Peyer's patch (tissue), 4 donors: ENCODE data around the gene UVSSA. TPM values are rescaled to one million over a fixed set of nuclear protein-coding genes. Genes with fewer than 3 reads are reported as not detected.

Experiments used
- DNase-seq, 3 donors: peaks; one replicate each; pipeline ENCODE4 v3.0.0-alpha.2; 2017 to 2019
- H3K27ac ChIP-seq, 4 donors: fragments of 200-600 bp; sonication (generic); one replicate each; pipeline ENCODE4 v1.5.1; 2016 to 2019
- H3K27me3 ChIP-seq, 2 donors: fragments of 200-600 bp; sonication (generic); one replicate each; pipeline ENCODE4 v1.5.1; 2019
- H3K36me3 ChIP-seq, 3 donors: fragments of 200-600 bp; sonication (generic); one replicate each; pipeline ENCODE4 v1.5.1; 2016 to 2019
- H3K4me1 ChIP-seq, 4 donors: fragments of 200-600 bp; sonication (generic); one replicate each; pipeline ENCODE4 v1.5.1; 2016 to 2019
- H3K4me3 ChIP-seq, 4 donors: fragments of 200-600 bp; sonication (generic); 1 replicate in 3 of 4; 2 replicates in 1 of 4; pipeline ENCODE4 v1.5.1; 2016 to 2019; ENCODE audit warnings: mild to moderate bottlenecking in 1 of 4
- H3K9me3 ChIP-seq, 4 donors: fragments of 200-600 bp; sonication (generic); one replicate each; pipeline ENCODE4 v1.5.1; 2016 to 2019; ENCODE audit warnings: mild to moderate bottlenecking in 1 of 4
- POLR2A ChIP-seq, 2 donors: fragments of 450-650 bp; IDR thresholded peaks; one replicate each; pipeline ENCODE4 v1.5.1; 2017; ENCODE audit warnings: antibody characterized with exemption in 2 of 2, mild to moderate bottlenecking in 2 of 2, moderate library complexity in 2 of 2
- total RNA-seq, 4 donors: library from RNA; depleted of rRNA; stranded (reverse); fragments of >200 nt; gene quantifications; one replicate each; pipeline ENCODE4 v1.1.0, GENCODE V29; 2016
- TF ChIP-seq, protein P1 (sequence below), 6 experiments: fragments of 450-650 bp in 4 of 6; fragments of 200-600 bp in 2 of 6; sonication (generic) in 1 of 6; IDR thresholded peaks; one replicate each; pipeline ENCODE4 v1.5.1; 2017 to 2019; ENCODE audit warnings: antibody characterized with exemption in 6 of 6, mild to moderate bottlenecking in 3 of 6, moderate library complexity in 1 of 6

The UVSSA gene
- total RNA-seq, 4 donors from 2014 or later, result 42.2 to 118 (median 77.7) TPM

DNA sequence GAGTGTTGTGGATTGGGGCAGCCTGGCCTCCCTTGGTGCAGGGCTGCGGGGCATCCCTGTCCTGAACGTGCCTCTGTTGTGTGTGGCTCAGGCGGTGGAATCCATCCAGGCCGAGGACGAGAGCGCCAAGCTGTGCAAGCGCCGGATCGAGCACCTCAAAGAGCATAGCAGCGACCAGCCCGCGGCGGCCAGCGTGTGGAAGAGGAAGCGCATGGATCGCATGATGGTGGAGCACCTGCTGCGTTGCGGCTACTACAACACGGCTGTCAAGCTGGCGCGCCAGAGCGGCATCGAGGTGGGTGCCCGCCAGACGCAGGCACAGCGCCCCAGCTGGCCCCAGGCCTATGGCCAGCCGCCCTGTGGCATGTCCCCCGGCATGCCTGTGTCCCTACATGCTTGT is 31.7 kb upstream of the UVSSA start:
- H3K27ac ChIP-seq, result no peak overlapping the region
- H3K27me3 ChIP-seq, result no peaks in the 10 kb centered on the region
- no peak overlapping the region for H3K4me3 ChIP-seq
- H3K36me3 ChIP-seq, result peaks cover 0 to 74% (median 0%) of the 10 kb centered on the region in 3 donors
- peaks cover 0 to 12% (median 2%) of the 10 kb centered on the region in 4 donors for H3K4me1 ChIP-seq
- no peak for DNase-seq
- TF ChIP-seq POLR2A (IDR thresholded peaks at IDR 0.05), result no peak
- H3K9me3 ChIP-seq, result no peaks in the 10 kb centered on the region

DNA sequence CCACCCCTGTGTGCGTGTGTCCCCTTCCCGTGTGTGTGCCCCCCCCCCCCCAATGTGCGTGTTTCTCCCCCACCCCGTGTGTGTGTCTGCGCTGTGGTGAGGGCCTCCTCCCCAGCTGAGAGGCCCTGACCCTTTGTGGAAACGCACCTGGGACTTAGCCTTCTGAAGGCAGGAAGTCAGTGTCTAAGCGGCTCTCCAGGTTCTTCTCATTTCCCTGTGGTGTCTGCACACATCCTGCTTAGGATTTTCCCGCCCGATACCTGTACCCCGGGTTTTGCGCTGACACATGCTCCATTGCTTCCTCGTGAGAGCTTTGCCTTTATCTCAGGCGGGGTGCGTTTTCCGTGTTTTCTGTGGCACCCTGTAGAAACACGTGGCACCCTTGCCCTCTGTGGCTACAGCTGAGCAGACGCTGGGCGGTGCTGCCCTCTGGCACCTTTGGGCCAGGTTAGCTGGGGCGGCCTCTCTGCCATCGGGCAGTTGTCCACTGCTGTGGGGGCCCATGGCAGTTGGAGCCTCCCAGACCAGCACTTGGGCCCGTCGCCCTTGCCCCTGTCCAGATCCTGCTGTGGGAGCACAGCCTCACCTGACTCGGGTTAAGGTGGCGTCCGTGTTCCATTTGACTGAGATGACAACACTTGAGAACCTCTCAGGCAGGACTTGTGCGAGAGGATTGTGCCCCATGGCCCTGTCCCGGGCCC is 31.0 kb upstream of the UVSSA start:
- Histone ChIP-seq H3K4me1 (peaks cover 0 to 5% (median 0%) of the 10 kb centered on the region in 4 donors), H3K27ac (no peak overlapping the region), H3K27me3 (no peaks in the 10 kb centered on the region), H3K4me3 (no peak overlapping the region), H3K9me3 (no peaks in the 10 kb centered on the region), H3K36me3 (peaks cover 0 to 81% (median 0%) of the 10 kb centered on the region in 3 donors)
- TF ChIP-seq, protein P1, sequence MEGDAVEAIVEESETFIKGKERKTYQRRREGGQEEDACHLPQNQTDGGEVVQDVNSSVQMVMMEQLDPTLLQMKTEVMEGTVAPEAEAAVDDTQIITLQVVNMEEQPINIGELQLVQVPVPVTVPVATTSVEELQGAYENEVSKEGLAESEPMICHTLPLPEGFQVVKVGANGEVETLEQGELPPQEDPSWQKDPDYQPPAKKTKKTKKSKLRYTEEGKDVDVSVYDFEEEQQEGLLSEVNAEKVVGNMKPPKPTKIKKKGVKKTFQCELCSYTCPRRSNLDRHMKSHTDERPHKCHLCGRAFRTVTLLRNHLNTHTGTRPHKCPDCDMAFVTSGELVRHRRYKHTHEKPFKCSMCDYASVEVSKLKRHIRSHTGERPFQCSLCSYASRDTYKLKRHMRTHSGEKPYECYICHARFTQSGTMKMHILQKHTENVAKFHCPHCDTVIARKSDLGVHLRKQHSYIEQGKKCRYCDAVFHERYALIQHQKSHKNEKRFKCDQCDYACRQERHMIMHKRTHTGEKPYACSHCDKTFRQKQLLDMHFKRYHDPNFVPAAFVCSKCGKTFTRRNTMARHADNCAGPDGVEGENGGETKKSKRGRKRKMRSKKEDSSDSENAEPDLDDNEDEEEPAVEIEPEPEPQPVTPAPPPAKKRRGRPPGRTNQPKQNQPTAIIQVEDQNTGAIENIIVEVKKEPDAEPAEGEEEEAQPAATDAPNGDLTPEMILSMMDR (IDR thresholded peaks at IDR 0.05), result no peak
- no peak for TF ChIP-seq POLR2A (IDR thresholded peaks at IDR 0.05)
- no peak for DNase-seq

DNA sequence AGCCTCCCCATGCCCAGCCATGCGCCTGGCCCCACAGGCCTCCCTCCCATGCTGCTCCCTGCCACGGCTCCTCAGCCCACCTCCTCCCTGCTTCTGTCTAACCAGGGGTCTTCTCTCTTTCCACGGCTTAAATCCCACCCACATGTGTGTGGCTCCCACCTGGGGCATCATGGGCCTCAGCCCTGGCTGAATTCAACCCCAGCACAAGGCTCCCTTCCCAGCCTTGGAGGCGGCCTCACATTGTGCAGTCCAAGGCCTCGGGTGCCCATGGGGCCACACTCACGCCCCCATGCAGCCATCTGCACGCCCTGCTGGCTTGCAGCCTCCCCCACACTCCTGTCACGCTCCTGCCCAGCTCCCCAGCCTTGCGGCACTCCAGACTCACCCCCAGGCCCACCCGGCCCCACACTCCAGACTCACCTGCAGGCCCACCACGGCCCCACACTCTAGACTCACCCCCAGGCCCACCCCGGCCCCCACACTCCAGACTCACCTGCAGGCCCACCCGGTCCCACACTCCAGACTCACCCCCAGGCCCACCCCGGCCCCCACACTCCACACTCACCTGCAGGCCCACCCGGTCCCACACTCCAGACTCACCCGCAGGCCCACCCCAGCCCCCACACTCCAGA is 30.4 kb upstream of the UVSSA start:
- H3K4me1 ChIP-seq, result no peaks in the 10 kb centered on the region
- H3K9me3 ChIP-seq, result no peaks in the 10 kb centered on the region
- no peak overlapping the region for H3K4me3 ChIP-seq
- no peak for DNase-seq
- no peak overlapping the region for H3K27ac ChIP-seq
- H3K36me3 ChIP-seq, result peaks cover 0 to 83% (median 0%) of the 10 kb centered on the region in 3 donors
- H3K27me3 ChIP-seq, result no peaks in the 10 kb centered on the region
- TF ChIP-seq POLR2A (IDR thresholded peaks at IDR 0.05), result no peak

DNA sequence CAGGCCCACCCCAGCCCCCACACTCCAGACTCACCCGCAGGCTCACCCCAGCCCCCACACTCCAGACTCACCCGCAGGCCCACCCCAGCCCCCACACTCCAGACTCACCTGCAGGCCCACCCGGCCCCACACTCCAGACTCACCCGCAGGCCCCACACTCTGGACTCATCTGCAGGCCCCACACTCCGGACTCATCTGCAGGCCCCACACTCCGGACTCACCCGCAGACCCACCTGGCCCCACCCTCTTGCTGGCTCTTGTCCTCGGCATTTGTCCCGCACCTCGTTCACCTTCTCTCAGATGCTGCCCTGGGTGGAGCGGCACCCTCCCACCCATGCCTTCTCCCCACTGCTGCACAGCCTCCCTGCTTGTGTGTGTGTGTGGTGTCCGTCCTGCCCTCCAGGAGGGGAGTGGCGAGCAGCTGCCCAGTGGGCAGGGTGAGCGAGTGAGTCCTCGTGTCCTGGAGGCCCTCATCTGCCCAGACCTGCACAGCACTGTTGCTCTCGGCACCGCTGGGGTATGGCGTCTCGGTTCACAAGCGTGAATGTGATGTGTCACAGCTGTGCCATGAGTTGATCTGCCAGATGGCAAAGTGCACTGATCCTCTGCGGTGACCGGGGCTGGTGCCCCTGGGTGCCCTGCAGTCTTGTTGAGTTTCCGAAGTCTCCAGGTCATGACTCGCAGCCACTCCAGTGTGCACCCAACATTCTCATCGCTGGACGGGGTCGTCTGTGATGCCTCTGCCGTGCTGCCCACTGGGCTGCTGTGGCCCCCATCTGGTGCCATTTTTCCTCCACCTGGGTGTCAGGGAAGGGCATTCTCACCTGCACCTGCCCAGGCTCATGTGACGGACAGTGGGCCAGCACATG is 29.6 kb upstream of the UVSSA start:
- H3K4me3 ChIP-seq, result no peak overlapping the region
- H3K27ac ChIP-seq, result no peak overlapping the region
- no peaks in the 10 kb centered on the region for H3K27me3 ChIP-seq
- no peak for DNase-seq
- H3K36me3 ChIP-seq, result peaks cover 0 to 89% (median 0%) of the 10 kb centered on the region in 3 donors
- TF ChIP-seq POLR2A (IDR thresholded peaks at IDR 0.05), result no peak
- TF ChIP-seq, protein P1 (IDR thresholded peaks at IDR 0.05), result no peak
- H3K4me1 ChIP-seq, result no peaks in the 10 kb centered on the region
- no peaks in the 10 kb centered on the region for H3K9me3 ChIP-seq

DNA sequence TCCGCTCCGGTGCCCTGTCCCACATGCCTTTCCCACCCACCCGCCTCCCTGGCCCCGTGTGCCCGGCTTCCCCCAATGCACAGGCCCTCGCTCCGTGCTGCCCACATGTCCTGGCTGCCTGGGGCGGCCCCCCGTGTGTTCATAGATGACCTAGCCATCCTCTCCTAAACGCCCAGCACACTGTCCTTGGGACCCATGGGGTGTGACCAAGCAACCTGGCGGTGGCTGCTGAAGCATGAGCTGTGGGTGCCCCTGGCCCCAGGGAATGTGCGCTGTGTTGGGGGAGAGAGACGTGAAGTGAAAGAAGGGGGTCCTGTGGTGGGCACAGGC is 29.0 kb upstream of the UVSSA start:
- no peak overlapping the region for H3K27ac ChIP-seq
- TF ChIP-seq, protein P1 (IDR thresholded peaks at IDR 0.05), result no peak
- no peaks in the 10 kb centered on the region for H3K27me3 ChIP-seq
- peaks cover 0 to 87% (median 0%) of the 10 kb centered on the region in 3 donors for H3K36me3 ChIP-seq
- H3K4me1 ChIP-seq, result no peaks in the 10 kb centered on the region
- no peak for DNase-seq
- H3K4me3 ChIP-seq, result no peak overlapping the region
- H3K9me3 ChIP-seq, result no peaks in the 10 kb centered on the region

DNA sequence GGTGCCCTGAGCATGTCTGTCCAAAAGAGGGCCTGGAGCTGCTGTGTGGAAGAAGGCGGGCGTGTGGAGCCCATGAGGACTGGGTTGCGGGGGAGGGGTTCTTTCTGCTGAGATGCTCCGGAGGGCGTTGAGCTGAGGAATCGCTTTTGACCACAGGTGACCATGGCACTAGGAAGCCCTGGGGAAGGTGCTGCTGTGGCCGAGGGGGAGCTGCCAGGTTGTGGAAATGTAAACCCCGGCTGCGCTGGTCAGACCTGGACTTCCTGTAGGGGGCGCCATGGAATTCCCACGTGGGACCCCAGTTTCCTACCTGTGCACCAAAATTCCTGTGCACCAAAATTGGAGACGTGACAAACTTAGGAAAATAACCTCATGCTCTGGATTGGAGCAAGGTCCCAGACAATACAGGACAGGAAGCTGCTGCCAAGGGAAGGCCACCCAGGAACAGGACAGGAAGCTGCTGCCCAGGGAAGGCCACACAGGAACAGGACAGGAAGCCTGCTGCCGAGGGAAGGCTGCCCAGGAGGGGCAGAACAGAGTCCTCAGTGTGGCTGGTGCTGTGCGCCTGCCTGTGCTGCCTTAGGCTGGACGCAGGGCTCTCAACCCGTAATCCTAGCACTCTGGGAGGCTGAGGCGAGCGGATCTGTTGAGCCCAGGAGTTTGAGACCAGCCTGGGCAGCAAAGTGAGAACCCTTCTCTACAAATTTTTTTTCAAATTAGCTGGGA is 28.4 kb upstream of the UVSSA start:
- no peak for DNase-seq
- Histone ChIP-seq H3K4me1 (no peaks in the 10 kb centered on the region), H3K4me3 (no peak overlapping the region), H3K9me3 (no peaks in the 10 kb centered on the region), H3K27ac (no peak overlapping the region), H3K36me3 (peaks cover 0 to 87% (median 0%) of the 10 kb centered on the region in 3 donors), H3K27me3 (no peaks in the 10 kb centered on the region)
- TF ChIP-seq, protein P1 (IDR thresholded peaks at IDR 0.05), result peak in 4 of 6 experiments; percentile 20 to 28 (median 22)
- TF ChIP-seq POLR2A (IDR thresholded peaks at IDR 0.05), result no peak
